ENCODE data around the gene EMP3.
"Not testable (repeated sequence)": the region's sequence is repeated elsewhere in the genome, so short reads cannot be mapped to it uniquely, and the experiment has no call there.

DNA sequence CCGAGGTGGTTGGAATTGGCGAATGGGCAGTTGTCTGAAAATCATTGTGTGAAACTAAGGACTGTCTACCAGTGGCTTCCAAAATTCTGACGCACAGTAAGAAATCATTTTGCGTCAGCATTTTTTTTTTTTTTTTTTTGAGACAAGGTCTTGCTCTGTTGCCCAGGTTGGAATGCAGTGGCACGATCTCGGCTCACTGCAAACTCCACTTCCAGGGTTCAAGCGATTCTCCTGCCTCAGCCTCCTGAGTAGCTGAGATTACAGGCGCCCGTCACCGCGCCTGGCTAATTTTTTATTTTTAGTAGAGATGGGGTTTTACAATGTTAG, 33.9 kb upstream of the EMP3 start:
- TF ChIP-seq, protein P1, sequence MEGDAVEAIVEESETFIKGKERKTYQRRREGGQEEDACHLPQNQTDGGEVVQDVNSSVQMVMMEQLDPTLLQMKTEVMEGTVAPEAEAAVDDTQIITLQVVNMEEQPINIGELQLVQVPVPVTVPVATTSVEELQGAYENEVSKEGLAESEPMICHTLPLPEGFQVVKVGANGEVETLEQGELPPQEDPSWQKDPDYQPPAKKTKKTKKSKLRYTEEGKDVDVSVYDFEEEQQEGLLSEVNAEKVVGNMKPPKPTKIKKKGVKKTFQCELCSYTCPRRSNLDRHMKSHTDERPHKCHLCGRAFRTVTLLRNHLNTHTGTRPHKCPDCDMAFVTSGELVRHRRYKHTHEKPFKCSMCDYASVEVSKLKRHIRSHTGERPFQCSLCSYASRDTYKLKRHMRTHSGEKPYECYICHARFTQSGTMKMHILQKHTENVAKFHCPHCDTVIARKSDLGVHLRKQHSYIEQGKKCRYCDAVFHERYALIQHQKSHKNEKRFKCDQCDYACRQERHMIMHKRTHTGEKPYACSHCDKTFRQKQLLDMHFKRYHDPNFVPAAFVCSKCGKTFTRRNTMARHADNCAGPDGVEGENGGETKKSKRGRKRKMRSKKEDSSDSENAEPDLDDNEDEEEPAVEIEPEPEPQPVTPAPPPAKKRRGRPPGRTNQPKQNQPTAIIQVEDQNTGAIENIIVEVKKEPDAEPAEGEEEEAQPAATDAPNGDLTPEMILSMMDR (IDR thresholded peaks at IDR 0.05): not testable (repeated sequence)
- TF ChIP-seq POLR2A (IDR thresholded peaks at IDR 0.05): not testable (repeated sequence)

Data from heart left ventricle (tissue), 13 donors.